WTC11 (cell line): ENCODE results near the gene CALN1.

ENCODE experiments used
- AR ChIP-seq: fragments of 250-450 bp; sonication (Bioruptor Pico); IDR thresholded peaks from 2 replicates; pipeline ENCODE4 v1.9.0; 2021; ENCODE audit warnings: mild to moderate bottlenecking
- CTCF ChIP-seq: fragments of 200-600 bp; IDR thresholded peaks from 2 replicates; pipeline ENCODE4 v1.8.0; 2022; ENCODE audit warnings: antibody characterized with exemption
- E2F1 ChIP-seq: sonication (generic); formaldehyde crosslinking; IDR thresholded peaks from 2 replicates; pipeline ENCODE4 v1.8.0; 2022; ENCODE audit warnings: mild to moderate bottlenecking, missing genetic modification reagents
- E2F4 ChIP-seq: sonication (generic); formaldehyde crosslinking; IDR thresholded peaks from 2 replicates; pipeline ENCODE4 v1.8.1; 2022; ENCODE audit warnings: low read depth, mild to moderate bottlenecking, moderate library complexity, missing genetic modification reagents, borderline replicate concordance
- ELF4 ChIP-seq: sonication (generic); formaldehyde crosslinking; IDR thresholded peaks from 2 replicates; pipeline ENCODE4 v1.8.1; 2022; ENCODE audit warnings: low read depth, mild to moderate bottlenecking, moderate library complexity, missing genetic modification reagents
- JUN ChIP-seq: sonication (generic); formaldehyde crosslinking; IDR thresholded peaks from 2 replicates; pipeline ENCODE4 v1.8.0; 2023; ENCODE audit warnings: mild to moderate bottlenecking, missing genetic modification reagents
- MLX ChIP-seq: sonication (generic); formaldehyde crosslinking; IDR thresholded peaks from 2 replicates; pipeline ENCODE4 v1.8.1; 2023; ENCODE audit warnings: mild to moderate bottlenecking, missing genetic modification reagents, moderate library complexity
- PRDM15 ChIP-seq: sonication (generic); formaldehyde crosslinking; IDR thresholded peaks from 2 replicates; pipeline ENCODE4 v1.8.0; 2022; ENCODE audit warnings: missing genetic modification reagents
- PREB ChIP-seq: sonication (generic); formaldehyde crosslinking; IDR thresholded peaks from 2 replicates; pipeline ENCODE4 v1.8.1; 2022; ENCODE audit warnings: mild to moderate bottlenecking, missing genetic modification reagents, moderate library complexity, borderline replicate concordance
- SMAD3 ChIP-seq: sonication (generic); formaldehyde crosslinking; IDR thresholded peaks from 2 replicates; pipeline ENCODE4 v1.8.0; 2022; ENCODE audit warnings: missing genetic modification reagents, mild to moderate bottlenecking, borderline replicate concordance
- TP53 ChIP-seq: sonication (generic); formaldehyde crosslinking; IDR thresholded peaks from 2 replicates; pipeline ENCODE4 v1.8.1; 2023; ENCODE audit warnings: mild to moderate bottlenecking, missing genetic modification reagents

- TF ChIP-seq CTCF (no peak), TP53 (CRISPR knock-in tag) (no peak), PRDM15 (CRISPR knock-in tag) (no peak), JUN (CRISPR knock-in tag) (no peak), PREB (CRISPR knock-in tag) (no peak), E2F1 (no peak), ELF4 (CRISPR knock-in tag) (no peak), MLX (no peak), E2F4 (no peak), SMAD3 (CRISPR knock-in tag) (no peak), AR (CRISPR knock-in tag) (no peak)
Observed at GRCh38 chr7:72080341-72080766, 331.8 kb downstream of the CALN1 start.
